HEK293 (cell line): Measurements from ENCODE around the gene CD28.

Source experiments
- KLF10 ChIP-seq: fragments of 450-650 bp; IDR thresholded peaks from 2 replicates; pipeline ENCODE4 v1.5.1; 2018; ENCODE audit warnings: missing biosample characterization, mild to moderate bottlenecking, missing genetic modification characterization
- KLF9 ChIP-seq: fragments of 450-650 bp; formaldehyde crosslinking; IDR thresholded peaks from 2 replicates; pipeline ENCODE4 v1.5.1; 2016; ENCODE audit warnings: missing biosample characterization, missing genetic modification characterization, low read depth
- YY1 ChIP-seq: fragments of 450-650 bp; formaldehyde crosslinking; IDR thresholded peaks from 2 replicates; pipeline ENCODE4 v1.5.1; 2018; ENCODE audit warnings: missing biosample characterization, missing genetic modification characterization
- ZNF23 ChIP-seq: fragments of 450-650 bp; formaldehyde crosslinking; IDR thresholded peaks from 2 replicates; pipeline ENCODE4 v1.5.1; 2016; ENCODE audit warnings: missing biosample characterization, missing genetic modification characterization, borderline replicate concordance
- ZNF311 ChIP-seq: fragments of 450-650 bp; formaldehyde crosslinking; IDR thresholded peaks from 2 replicates; pipeline ENCODE4 v1.5.1; 2017; ENCODE audit warnings: missing biosample characterization, missing genetic modification characterization, borderline replicate concordance
- ZNF596 ChIP-seq: fragments of 450-650 bp; IDR thresholded peaks from 2 replicates; pipeline ENCODE4 v1.5.0; 2018; ENCODE audit warnings: missing biosample characterization, mild to moderate bottlenecking, missing genetic modification characterization, moderate library complexity
- TF ChIP-seq, protein P1 (sequence below): fragments of 450-650 bp; formaldehyde crosslinking; IDR thresholded peaks from 2 replicates; pipeline ENCODE4 v1.5.1; 2016; ENCODE audit warnings: missing biosample characterization, missing genetic modification characterization
- TF ChIP-seq, protein P2 (sequence below): fragments of 450-650 bp; formaldehyde crosslinking; IDR thresholded peaks from 2 replicates; pipeline ENCODE4 v1.5.1; 2016; ENCODE audit warnings: missing biosample characterization, missing genetic modification characterization
- TF ChIP-seq, protein P3 (sequence below): fragments of 450-650 bp; IDR thresholded peaks from 2 replicates; pipeline ENCODE4 v1.5.1; 2018; ENCODE audit warnings: missing biosample characterization, mild to moderate bottlenecking, missing genetic modification characterization

DNA sequence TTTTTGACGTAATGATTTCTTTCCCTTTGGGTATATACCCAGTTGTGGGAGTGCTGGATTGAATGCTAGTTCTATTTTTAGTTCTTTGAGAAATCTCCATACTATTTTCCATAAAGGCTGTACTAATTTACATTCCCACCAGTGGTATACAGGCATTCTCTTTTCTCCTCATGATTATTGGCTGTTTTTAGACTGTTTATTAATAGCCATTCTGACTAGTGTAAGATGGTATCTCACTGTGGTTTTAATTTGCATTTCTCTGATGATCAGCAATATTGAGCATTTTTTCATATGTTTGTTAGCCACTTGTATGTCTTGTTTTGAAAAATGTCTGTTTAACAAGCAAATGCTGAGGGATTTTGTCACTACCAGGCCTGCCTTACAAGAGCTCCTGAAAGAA, 9.2 kb upstream of the CD28 start:
- TF ChIP-seq, protein P1, sequence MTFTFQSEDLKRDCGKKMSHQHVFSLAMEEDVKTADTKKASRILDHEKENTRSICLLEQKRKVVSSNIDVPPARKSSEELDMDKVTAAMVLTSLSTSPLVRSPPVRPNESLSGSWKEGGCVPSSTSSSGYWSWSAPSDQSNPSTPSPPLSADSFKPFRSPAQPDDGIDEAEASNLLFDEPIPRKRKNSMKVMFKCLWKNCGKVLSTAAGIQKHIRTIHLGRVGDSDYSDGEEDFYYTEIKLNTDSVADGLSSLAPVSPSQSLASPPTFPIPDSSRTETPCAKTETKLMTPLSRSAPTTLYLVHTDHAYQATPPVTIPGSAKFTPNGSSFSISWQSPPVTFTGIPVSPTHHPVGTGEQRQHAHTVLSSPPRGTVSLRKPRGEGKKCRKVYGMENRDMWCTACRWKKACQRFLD (tag by site-specific recombination), result no peak
- TF ChIP-seq, protein P2, sequence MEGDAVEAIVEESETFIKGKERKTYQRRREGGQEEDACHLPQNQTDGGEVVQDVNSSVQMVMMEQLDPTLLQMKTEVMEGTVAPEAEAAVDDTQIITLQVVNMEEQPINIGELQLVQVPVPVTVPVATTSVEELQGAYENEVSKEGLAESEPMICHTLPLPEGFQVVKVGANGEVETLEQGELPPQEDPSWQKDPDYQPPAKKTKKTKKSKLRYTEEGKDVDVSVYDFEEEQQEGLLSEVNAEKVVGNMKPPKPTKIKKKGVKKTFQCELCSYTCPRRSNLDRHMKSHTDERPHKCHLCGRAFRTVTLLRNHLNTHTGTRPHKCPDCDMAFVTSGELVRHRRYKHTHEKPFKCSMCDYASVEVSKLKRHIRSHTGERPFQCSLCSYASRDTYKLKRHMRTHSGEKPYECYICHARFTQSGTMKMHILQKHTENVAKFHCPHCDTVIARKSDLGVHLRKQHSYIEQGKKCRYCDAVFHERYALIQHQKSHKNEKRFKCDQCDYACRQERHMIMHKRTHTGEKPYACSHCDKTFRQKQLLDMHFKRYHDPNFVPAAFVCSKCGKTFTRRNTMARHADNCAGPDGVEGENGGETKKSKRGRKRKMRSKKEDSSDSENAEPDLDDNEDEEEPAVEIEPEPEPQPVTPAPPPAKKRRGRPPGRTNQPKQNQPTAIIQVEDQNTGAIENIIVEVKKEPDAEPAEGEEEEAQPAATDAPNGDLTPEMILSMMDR (tag by site-specific recombination), result no peak
- TF ChIP-seq KLF9 (tag by site-specific recombination) (no peak), KLF10 (tag by site-specific recombination) (no peak), ZNF311 (no peak), ZNF596 (tag by site-specific recombination) (no peak), ZNF23 (tag by site-specific recombination) (no peak), YY1 (tag by site-specific recombination) (no peak)
- TF ChIP-seq, protein P3, sequence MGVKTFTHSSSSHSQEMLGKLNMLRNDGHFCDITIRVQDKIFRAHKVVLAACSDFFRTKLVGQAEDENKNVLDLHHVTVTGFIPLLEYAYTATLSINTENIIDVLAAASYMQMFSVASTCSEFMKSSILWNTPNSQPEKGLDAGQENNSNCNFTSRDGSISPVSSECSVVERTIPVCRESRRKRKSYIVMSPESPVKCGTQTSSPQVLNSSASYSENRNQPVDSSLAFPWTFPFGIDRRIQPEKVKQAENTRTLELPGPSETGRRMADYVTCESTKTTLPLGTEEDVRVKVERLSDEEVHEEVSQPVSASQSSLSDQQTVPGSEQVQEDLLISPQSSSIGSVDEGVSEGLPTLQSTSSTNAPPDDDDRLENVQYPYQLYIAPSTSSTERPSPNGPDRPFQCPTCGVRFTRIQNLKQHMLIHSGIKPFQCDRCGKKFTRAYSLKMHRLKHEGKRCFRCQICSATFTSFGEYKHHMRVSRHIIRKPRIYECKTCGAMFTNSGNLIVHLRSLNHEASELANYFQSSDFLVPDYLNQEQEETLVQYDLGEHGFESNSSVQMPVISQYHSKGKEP (tag by site-specific recombination), result no peak
